GM19043 (cell line): ENCODE measurements around the gene CNTNAP3.
"Not testable (repeated sequence)": the region's sequence is repeated elsewhere in the genome, so short reads cannot be mapped to it uniquely, and the experiment has no call there.

Experiments used
- ATAC-seq: cut with Tn5 transposase; IDR thresholded peaks from one replicate; pipeline ENCODE4 v1.9.1; 2021; ENCODE audit warnings: low read depth; ENCODE audit not compliant: unreplicated experiment

CNTNAP3 gene

DNA sequence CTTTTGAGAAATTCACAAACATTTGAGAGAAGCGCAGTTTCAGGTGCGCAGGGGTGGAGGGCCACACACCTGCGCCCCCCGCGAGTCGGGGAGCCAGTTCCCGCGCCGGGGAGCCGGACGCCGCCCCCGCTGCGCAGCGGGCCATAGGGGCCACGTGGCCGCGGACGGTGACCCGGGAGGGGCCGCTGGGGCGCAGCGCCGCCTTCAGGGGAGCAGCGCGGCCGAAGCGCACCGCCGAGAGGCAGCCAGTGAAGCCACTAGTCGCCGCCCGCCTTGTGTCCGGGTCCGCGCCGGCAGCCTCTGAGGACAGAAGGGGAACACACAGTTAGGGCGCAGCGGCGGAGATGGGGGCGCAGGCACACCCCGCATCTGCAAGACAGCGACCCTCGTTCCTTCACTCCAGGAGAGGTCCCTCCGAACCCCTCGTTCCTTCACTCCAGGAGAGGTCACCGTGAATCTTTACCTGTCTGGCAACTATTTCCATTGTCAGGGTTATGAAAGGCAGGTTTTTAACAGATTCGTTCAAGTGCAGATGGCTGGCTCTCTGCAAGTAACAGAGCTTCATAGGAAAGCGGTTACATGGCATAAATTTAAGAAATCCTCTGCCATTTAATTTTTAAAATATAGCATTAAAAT lies 209.2 kb downstream of the CNTNAP3 start:
- not testable (repeated sequence) for ATAC-seq

GRCh38 chr9:39073537-39073936 lies 214.4 kb downstream of the CNTNAP3 start:
- ATAC-seq, result not testable (repeated sequence)

GRCh38 chr9:39067683-39068082 lies 220.3 kb downstream of the CNTNAP3 start:
- not testable (repeated sequence) for ATAC-seq

- not testable (repeated sequence) for ATAC-seq
These were observed 225.0 kb downstream of the CNTNAP3 start for GRCh38 chr9:39062966-39063365.

- not testable (repeated sequence) for ATAC-seq
These were observed 233.5 kb downstream of the CNTNAP3 start for GRCh38 chr9:39054453-39054852.

DNA sequence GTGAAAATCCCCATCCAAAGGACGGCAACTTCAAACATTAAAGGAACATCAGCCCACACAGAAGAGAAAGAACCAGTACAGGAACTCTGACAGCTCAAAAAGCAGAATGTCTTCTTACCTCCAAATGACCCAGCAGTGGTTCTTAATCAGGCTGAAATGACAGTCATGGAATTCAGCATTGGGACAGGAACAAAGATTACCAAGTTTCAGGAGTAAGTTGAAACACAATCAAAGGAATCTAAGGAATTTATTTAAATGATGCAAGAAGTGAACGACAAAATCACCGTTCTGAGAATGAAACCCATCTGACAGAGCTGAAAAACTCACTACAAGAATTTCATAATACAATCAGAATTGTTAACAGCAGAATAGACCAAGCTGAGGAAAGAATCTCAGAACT lies 241.1 kb downstream of the CNTNAP3 start:
- not testable (repeated sequence) for ATAC-seq

DNA sequence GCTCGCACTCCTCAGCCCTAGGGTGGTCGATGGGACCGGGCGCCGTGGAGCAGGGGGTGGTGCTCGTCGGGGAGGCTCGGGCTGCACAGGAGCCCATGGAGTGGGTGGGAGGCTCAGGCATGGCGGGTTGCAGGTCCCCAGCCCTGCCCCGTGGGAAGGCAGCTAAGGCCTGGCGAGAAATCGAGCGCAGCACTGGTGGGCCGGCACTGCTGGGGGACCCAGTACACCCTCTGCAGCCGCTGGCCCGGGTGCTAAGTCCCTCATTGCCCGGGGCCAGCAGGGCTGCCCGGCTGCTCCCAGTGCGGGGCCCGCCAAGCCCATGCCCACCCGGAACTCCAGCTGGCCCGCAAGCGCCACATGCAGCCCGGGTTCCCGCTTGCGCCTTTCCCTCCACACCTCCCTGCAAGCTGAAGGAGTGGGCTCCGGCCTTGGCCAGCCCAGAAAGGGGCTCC lies 245.6 kb downstream of the CNTNAP3 start:
- ATAC-seq, result not testable (repeated sequence)

DNA sequence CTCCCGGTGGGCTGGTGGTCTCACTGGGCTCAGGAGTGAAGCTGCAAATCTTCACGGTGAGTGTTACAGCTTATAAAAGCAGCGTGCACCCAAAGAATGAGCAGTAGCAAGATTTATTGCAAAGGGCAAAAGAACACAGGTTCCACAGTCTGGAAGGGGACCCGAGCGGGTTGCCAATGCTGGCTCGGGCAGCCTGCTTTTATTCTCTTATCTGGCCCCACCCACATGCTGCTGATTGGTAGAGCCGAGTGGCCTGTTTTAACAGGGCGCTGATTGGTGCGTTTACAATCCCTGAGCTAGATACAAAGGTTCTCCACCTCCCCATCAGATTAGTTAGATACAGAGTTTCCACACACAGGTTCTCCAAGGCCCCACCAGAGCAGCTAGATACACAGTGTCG lies 246.2 kb downstream of the CNTNAP3 start:
- ATAC-seq, result not testable (repeated sequence)

GRCh38 chr9:39039148-39039547 lies 248.8 kb downstream of the CNTNAP3 start:
- ATAC-seq, result not testable (repeated sequence)

DNA sequence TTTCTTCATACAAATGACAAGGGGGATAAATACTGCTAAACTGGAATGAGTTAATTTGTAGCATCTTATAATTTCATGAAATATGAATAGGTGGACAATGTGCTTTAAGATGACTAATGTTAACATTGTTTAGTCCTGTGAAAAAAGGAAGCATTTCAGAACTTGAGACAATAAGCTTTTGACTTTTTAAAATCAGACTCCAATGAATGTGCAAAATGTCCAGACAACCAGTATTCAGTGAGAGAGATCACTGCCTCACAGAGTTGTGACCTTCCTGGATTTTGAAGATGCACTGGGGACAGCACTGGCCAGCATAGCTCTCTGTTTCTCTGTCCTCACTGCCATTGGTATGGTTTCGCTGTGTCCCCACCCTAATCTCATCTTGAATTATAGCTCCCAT lies 249.7 kb downstream of the CNTNAP3 start:
- ATAC-seq, result not testable (repeated sequence)

DNA sequence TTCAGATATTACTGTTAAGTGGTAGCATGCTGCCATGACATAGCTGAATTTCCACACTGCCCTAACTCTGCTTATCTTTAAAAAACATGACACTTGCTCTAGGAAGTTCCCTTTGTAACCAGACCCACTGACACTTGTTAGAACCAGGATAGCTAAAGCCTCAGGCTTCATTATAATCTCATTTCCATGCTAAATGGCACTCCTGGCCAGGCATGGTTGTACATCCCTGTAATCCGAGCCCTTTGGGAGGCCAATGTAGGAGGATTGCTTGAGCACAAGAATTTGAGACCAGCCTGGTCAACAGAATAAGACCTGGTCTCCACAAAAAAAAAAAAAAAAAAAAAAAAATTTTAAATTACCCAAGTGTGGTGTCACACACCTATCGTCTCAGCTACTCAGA lies 254.1 kb downstream of the CNTNAP3 start:
- ATAC-seq, result not testable (repeated sequence)

DNA sequence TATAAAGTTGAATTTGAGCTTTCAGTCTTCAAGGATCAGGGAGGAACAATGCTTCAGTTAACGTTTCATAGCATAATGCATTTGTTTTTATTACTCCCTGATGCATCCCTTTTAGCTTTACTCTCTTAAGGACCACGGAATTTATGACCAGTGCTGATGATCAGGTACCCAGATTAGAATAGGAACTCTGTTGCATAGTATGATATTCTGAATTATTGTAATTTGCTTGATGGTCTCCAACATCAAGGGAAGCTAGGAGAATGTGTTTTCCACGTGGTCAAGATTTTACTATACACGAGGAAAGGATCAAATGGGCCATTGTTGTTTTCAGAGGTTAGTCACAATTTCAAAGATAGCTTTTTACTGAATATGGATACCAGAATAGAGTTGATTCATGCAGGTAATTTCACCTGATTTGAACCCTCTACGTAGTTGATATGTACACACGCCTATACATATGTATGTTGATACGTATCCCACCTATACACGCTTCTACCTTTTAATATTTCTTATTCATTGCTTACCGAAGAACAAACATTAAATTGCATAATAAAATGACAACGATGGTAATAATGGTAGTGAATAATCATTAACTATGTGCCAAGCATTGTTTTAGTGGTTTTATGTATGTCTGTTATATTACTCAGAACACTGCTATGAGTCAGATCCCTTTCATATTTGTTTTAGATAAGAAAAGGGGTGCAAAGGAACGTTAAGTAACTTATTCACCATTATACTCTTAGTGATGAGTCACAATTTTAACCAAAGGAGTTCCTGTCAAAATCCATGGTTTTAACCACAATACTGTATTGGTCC lies 257.6 kb downstream of the CNTNAP3 start:
- not testable (repeated sequence) for ATAC-seq

GRCh38 chr9:39028855-39029254 lies 259.1 kb downstream of the CNTNAP3 start:
- ATAC-seq, result not testable (repeated sequence)

- ATAC-seq, result not testable (repeated sequence)
These were observed 259.8 kb downstream of the CNTNAP3 start for GRCh38 chr9:39028168-39028567.

- not testable (repeated sequence) for ATAC-seq
These were observed 261.9 kb downstream of the CNTNAP3 start for GRCh38 chr9:39025911-39026588.
